Measurements from ENCODE around the gene BET1. TPM values are rescaled to one million over a fixed set of nuclear protein-coding genes. Genes with fewer than 3 reads are reported as not detected.
A peak's percentile ranks its signal among the peaks of the same experiment; 100 is the strongest.
"Not testable (repeated sequence)": the region's sequence is repeated elsewhere in the genome, so short reads cannot be mapped to it uniquely, and the experiment has no call there.

Gene BET1
- total RNA-seq, 1 experiment from 2014 or later = 33.8 TPM

- H3K27me3 ChIP-seq (replicated peaks) = no peaks in the 10 kb centered on the region; the same call in 1 of the 2 replicates
- no peaks in the 10 kb centered on the region for H3K36me3 ChIP-seq
- H3K4me3 ChIP-seq = no peak overlapping the region
- no peak for DNase-seq (ENCODE audit: low read depth in 1 of 2, low spot score in 2 of 2)
- H3K27ac ChIP-seq = no peak overlapping the region
- no peaks in the 10 kb centered on the region for H3K9me3 ChIP-seq (replicated peaks)
- H3K4me1 ChIP-seq (replicated peaks) = no peaks in the 10 kb centered on the region
Measured at GRCh38 chr7:94039368-94040035, 35.3 kb upstream of the BET1 start.

GRCh38 chr7:94031865-94032264 is 27.7 kb upstream of the BET1 start:
- Histone ChIP-seq H3K27ac (no peak overlapping the region), H3K36me3 (no peaks in the 10 kb centered on the region), H3K4me3 (no peak overlapping the region), H3K9me3 (replicated peaks) (no peaks in the 10 kb centered on the region), H3K27me3 (replicated peaks) (no peaks in the 10 kb centered on the region), H3K4me1 (replicated peaks) (no peaks in the 10 kb centered on the region)
- no peak for DNase-seq (ENCODE audit: low read depth in 1 of 2, low spot score in 2 of 2)

- Histone ChIP-seq H3K36me3 (no peaks in the 10 kb centered on the region), H3K4me3 (no peak overlapping the region), H3K27me3 (replicated peaks) (no peaks in the 10 kb centered on the region), H3K9me3 (replicated peaks) (no peaks in the 10 kb centered on the region), H3K27ac (no peak overlapping the region), H3K4me1 (replicated peaks) (no peaks in the 10 kb centered on the region)
- no peak for DNase-seq (ENCODE audit: low read depth in 1 of 2, low spot score in 2 of 2)
Measured at GRCh38 chr7:94030634-94031033, 26.5 kb upstream of the BET1 start.

- Histone ChIP-seq H3K4me1 (replicated peaks) (no peaks in the 10 kb centered on the region), H3K4me3 (no peak overlapping the region), H3K9me3 (replicated peaks) (no peaks in the 10 kb centered on the region), H3K36me3 (no peaks in the 10 kb centered on the region), H3K27ac (no peak overlapping the region), H3K27me3 (replicated peaks) (no peaks in the 10 kb centered on the region)
- no peak for DNase-seq (ENCODE audit: low read depth in 1 of 2, low spot score in 2 of 2)
Measured at GRCh38 chr7:94029976-94030375, 25.8 kb upstream of the BET1 start.

GRCh38 chr7:94028768-94029167 is 24.6 kb upstream of the BET1 start:
- H3K27me3 ChIP-seq (replicated peaks) = no peaks in the 10 kb centered on the region
- H3K4me1 ChIP-seq (replicated peaks) = no peaks in the 10 kb centered on the region
- no peak overlapping the region for H3K27ac ChIP-seq
- no peaks in the 10 kb centered on the region for H3K36me3 ChIP-seq
- peak in 1 of 2 experiments; percentile 16 for DNase-seq (ENCODE audit: low read depth in 1 of 2, low spot score in 2 of 2)
- H3K9me3 ChIP-seq (replicated peaks) = no peaks in the 10 kb centered on the region
- H3K4me3 ChIP-seq = no peak overlapping the region

GRCh38 chr7:94026619-94027018 is 22.5 kb upstream of the BET1 start:
- not testable (repeated sequence) for H3K27ac ChIP-seq; H3K27me3 ChIP-seq (replicated peaks); H3K36me3 ChIP-seq; H3K4me3 ChIP-seq; H3K9me3 ChIP-seq (replicated peaks); DNase-seq (ENCODE audit: low read depth in 1 of 2, low spot score in 2 of 2); H3K4me1 ChIP-seq (replicated peaks)

GRCh38 chr7:94022550-94022949 is 18.4 kb upstream of the BET1 start:
- no peak overlapping the region for H3K27ac ChIP-seq
- no peaks in the 10 kb centered on the region for H3K27me3 ChIP-seq (replicated peaks)
- DNase-seq (ENCODE audit: low read depth in 1 of 2, low spot score in 2 of 2) = no peak
- H3K36me3 ChIP-seq = no peaks in the 10 kb centered on the region
- no peak overlapping the region for H3K4me3 ChIP-seq
- H3K4me1 ChIP-seq (replicated peaks) = no peaks in the 10 kb centered on the region
- no peaks in the 10 kb centered on the region for H3K9me3 ChIP-seq (replicated peaks)

GRCh38 chr7:94016786-94017185 is 12.6 kb upstream of the BET1 start:
- no peak overlapping the region for H3K27ac ChIP-seq
- no peaks in the 10 kb centered on the region for H3K9me3 ChIP-seq (replicated peaks)
- no peak overlapping the region for H3K4me3 ChIP-seq
- no peaks in the 10 kb centered on the region for H3K36me3 ChIP-seq
- H3K4me1 ChIP-seq (replicated peaks) = no peaks in the 10 kb centered on the region
- no peak for DNase-seq (ENCODE audit: low read depth in 1 of 2, low spot score in 2 of 2)
- peaks cover 5% of the 10 kb centered on the region; the same call in 1 of the 2 replicates for H3K27me3 ChIP-seq (replicated peaks)

- no peaks in the 10 kb centered on the region for H3K4me1 ChIP-seq (replicated peaks)
Measured at GRCh38 chr7:94015538-94015937, 11.4 kb upstream of the BET1 start.

GRCh38 chr7:94012746-94013145 is 8.6 kb upstream of the BET1 start:
- no peak overlapping the region for H3K4me3 ChIP-seq
- H3K27me3 ChIP-seq (replicated peaks) = peaks cover 5% of the 10 kb centered on the region; the same call in 1 of the 2 replicates
- no peaks in the 10 kb centered on the region for H3K9me3 ChIP-seq (replicated peaks)
- H3K4me1 ChIP-seq (replicated peaks) = no peaks in the 10 kb centered on the region
- H3K27ac ChIP-seq = no peak overlapping the region
- DNase-seq (ENCODE audit: low read depth in 1 of 2, low spot score in 2 of 2) = no peak
- H3K36me3 ChIP-seq = no peaks in the 10 kb centered on the region

More at GRCh38 chr7:94015538-94015937, 11.4 kb upstream of the BET1 start:
- Histone ChIP-seq H3K4me3 (no peak overlapping the region), H3K9me3 (replicated peaks) (no peaks in the 10 kb centered on the region), H3K36me3 (no peaks in the 10 kb centered on the region), H3K27ac (no peak overlapping the region), H3K27me3 (replicated peaks) (peaks cover 5% of the 10 kb centered on the region; the same call in 1 of the 2 replicates)
- DNase-seq (ENCODE audit: low read depth in 1 of 2, low spot score in 2 of 2) = no peak

- no peaks in the 10 kb centered on the region for H3K9me3 ChIP-seq (replicated peaks)
- H3K27me3 ChIP-seq (replicated peaks) = peaks cover 5% of the 10 kb centered on the region; the same call in 1 of the 2 replicates
- no peak overlapping the region for H3K27ac ChIP-seq
- DNase-seq (ENCODE audit: low read depth in 1 of 2, low spot score in 2 of 2) = no peak
- H3K4me1 ChIP-seq (replicated peaks) = no peaks in the 10 kb centered on the region
- H3K36me3 ChIP-seq = no peaks in the 10 kb centered on the region
- no peak overlapping the region for H3K4me3 ChIP-seq
Measured at GRCh38 chr7:94011714-94012353, 7.7 kb upstream of the BET1 start.

- no peaks in the 10 kb centered on the region for H3K9me3 ChIP-seq (replicated peaks)
- no peak overlapping the region for H3K4me3 ChIP-seq
- no peak for DNase-seq (ENCODE audit: low read depth in 1 of 2, low spot score in 2 of 2)
- 0 out of 2 replicates have a peak, but pooled peaks cover 4% of the 10 kb centered on the region for H3K36me3 ChIP-seq
- no peak overlapping the region for H3K27ac ChIP-seq
- peaks cover 6% of the 10 kb centered on the region; the same call in 1 of the 2 replicates for H3K27me3 ChIP-seq (replicated peaks)
- peaks cover 3% of the 10 kb centered on the region; the same call in 1 of the 2 replicates for H3K4me1 ChIP-seq (replicated peaks)
Measured at GRCh38 chr7:94008537-94008936, 4.4 kb upstream of the BET1 start.

- no peaks in the 10 kb centered on the region for H3K9me3 ChIP-seq (replicated peaks)
- H3K4me3 ChIP-seq = no peak overlapping the region
- H3K27ac ChIP-seq = no peak overlapping the region
- H3K36me3 ChIP-seq = 0 out of 2 replicates have a peak, but pooled peaks cover 4% of the 10 kb centered on the region
- peaks cover 6% of the 10 kb centered on the region; the same call in 1 of the 2 replicates for H3K27me3 ChIP-seq (replicated peaks)
- DNase-seq (ENCODE audit: low read depth in 1 of 2, low spot score in 2 of 2) = no peak
- peaks cover 3% of the 10 kb centered on the region; the same call in 1 of the 2 replicates for H3K4me1 ChIP-seq (replicated peaks)
Measured at GRCh38 chr7:94005753-94006152, 1.6 kb upstream of the BET1 start.

GRCh38 chr7:94003446-94004023 is 620 bp downstream of the BET1 start:
- DNase-seq (ENCODE audit: low read depth in 1 of 2, low spot score in 2 of 2) = peak in 1 of 2 experiments; percentile 11
- no peaks in the 10 kb centered on the region for H3K9me3 ChIP-seq (replicated peaks)
- peaks cover 6% of the 10 kb centered on the region; the same call in 1 of the 2 replicates for H3K27me3 ChIP-seq (replicated peaks)
- 0 out of 2 replicates have a peak, but pooled peaks cover 4% of the 10 kb centered on the region for H3K36me3 ChIP-seq
- H3K4me1 ChIP-seq (replicated peaks) = peaks cover 3% of the 10 kb centered on the region; the same call in 1 of the 2 replicates
- peak overlapping the region; percentile 64 for H3K27ac ChIP-seq
- H3K4me3 ChIP-seq = peak overlapping the region; percentile 74

All from SJSA1 (cell line).